H9 (cell line): Measurements from ENCODE around the gene DIPK1C. TPM values are rescaled to one million over a fixed set of nuclear protein-coding genes. Genes with fewer than 3 reads are reported as not detected.

ENCODE experiments used
- DNase-seq: peaks from one replicate; pipeline ENCODE4 v3.0.0-alpha.2; 2017
- H2AFZ ChIP-seq: one replicate; pipeline ENCODE4 v1.6.1; 2013; ENCODE audit warnings: mild to moderate bottlenecking, low read length, control low read depth, moderate library complexity
- H2AK5ac ChIP-seq: 2 replicates; pipeline ENCODE4 v1.6.1; 2013; ENCODE audit warnings: low read length, control low read depth, mixed read lengths; ENCODE audit not compliant: insufficient read length
- H2BK120ac ChIP-seq: one replicate; pipeline ENCODE4 v1.6.1; 2013; ENCODE audit warnings: low read depth, mild to moderate bottlenecking, low read length, control low read depth, inconsistent platforms; ENCODE audit not compliant: poor library complexity, severe bottlenecking
- H2BK12ac ChIP-seq: 2 replicates; pipeline ENCODE4 v1.6.1; 2013; ENCODE audit warnings: low read length, control low read depth, mixed read lengths, low read depth; ENCODE audit not compliant: insufficient read length
- H2BK15ac ChIP-seq: 2 replicates; pipeline ENCODE4 v1.6.1; 2013; ENCODE audit warnings: low read depth, low read length, control low read depth
- H2BK20ac ChIP-seq: one replicate; pipeline ENCODE4 v1.6.1; 2013; ENCODE audit warnings: low read depth, mild to moderate bottlenecking, low read length, control low read depth, inconsistent platforms; ENCODE audit not compliant: poor library complexity, severe bottlenecking
- H2BK5ac ChIP-seq: 2 replicates; pipeline ENCODE4 v1.6.1; 2013; ENCODE audit warnings: low read length, control low read depth, mixed read lengths; ENCODE audit not compliant: insufficient read length
- H3K14ac ChIP-seq: 2 replicates; pipeline ENCODE4 v1.6.1; 2013; ENCODE audit warnings: low read length, control low read depth; ENCODE audit not compliant: insufficient read depth
- H3K18ac ChIP-seq: 2 replicates; pipeline ENCODE4 v1.6.1; 2013; ENCODE audit warnings: low read depth, mild to moderate bottlenecking, mixed read lengths, low read length, control low read depth; ENCODE audit not compliant: insufficient read length
- H3K23ac ChIP-seq: 2 replicates; pipeline ENCODE4 v1.6.1; 2013; ENCODE audit warnings: low read length, control low read depth, mixed read lengths, low read depth; ENCODE audit not compliant: insufficient read length
- H3K23me2 ChIP-seq: 2 replicates; pipeline ENCODE4 v1.6.1; 2013; ENCODE audit warnings: low read depth, mild to moderate bottlenecking, mixed read lengths, low read length, control low read depth; ENCODE audit not compliant: insufficient read length, poor library complexity, severe bottlenecking
- H3K27ac ChIP-seq: 2 replicates; pipeline ENCODE4 v1.5.1; 2013; ENCODE audit warnings: low read length, control low read depth, mixed read lengths, low read depth; ENCODE audit not compliant: insufficient read length
- H3K27me3 ChIP-seq: 2 replicates; pipeline ENCODE4 v1.6.1; 2013; ENCODE audit warnings: low read length, control low read depth, inconsistent platforms; ENCODE audit not compliant: insufficient read depth
- H3K4ac ChIP-seq: 2 replicates; pipeline ENCODE4 v1.6.1; 2013; ENCODE audit warnings: low read depth, mild to moderate bottlenecking, control low read depth, inconsistent platforms, low read length, moderate library complexity
- H3K4me1 ChIP-seq: 2 replicates; pipeline ENCODE4 v1.6.1; 2013; ENCODE audit warnings: low read length, control low read depth, inconsistent platforms; ENCODE audit not compliant: insufficient read depth
- H3K4me2 ChIP-seq: 2 replicates; pipeline ENCODE4 v1.6.1; 2013; ENCODE audit warnings: low read length, control low read depth, mixed read lengths; ENCODE audit not compliant: insufficient read length, insufficient read depth
- H3K56ac ChIP-seq: 2 replicates; pipeline ENCODE4 v1.6.1; 2013; ENCODE audit warnings: low read depth, mild to moderate bottlenecking, mixed read lengths, low read length, control low read depth; ENCODE audit not compliant: insufficient read length
- H3K79me1 ChIP-seq: 2 replicates; pipeline ENCODE4 v1.6.1; 2013; ENCODE audit warnings: low read depth, mild to moderate bottlenecking, moderate library complexity, low read length, control low read depth, inconsistent platforms; ENCODE audit not compliant: insufficient read depth, poor library complexity, severe bottlenecking
- H3K79me2 ChIP-seq: 2 replicates; pipeline ENCODE4 v1.6.1; 2013; ENCODE audit warnings: low read length, control low read depth, inconsistent platforms; ENCODE audit not compliant: insufficient read depth
- H3K9ac ChIP-seq: 2 replicates; pipeline ENCODE4 v1.6.1; 2013; ENCODE audit warnings: low read length, control low read depth, mixed read lengths; ENCODE audit not compliant: insufficient read length; ENCODE audit errors: extremely low read depth
- H3K9me3 ChIP-seq: one replicate; pipeline ENCODE4 v1.6.1; 2013; ENCODE audit warnings: low read depth, low read length, inconsistent platforms; ENCODE audit not compliant: control insufficient read depth
- H3T11ph ChIP-seq: one replicate; pipeline ENCODE4 v1.6.1; 2013; ENCODE audit warnings: mild to moderate bottlenecking, low read length, control low read depth, inconsistent platforms
- H4K20me1 ChIP-seq: one replicate; pipeline ENCODE4 v1.6.1; 2013; ENCODE audit not compliant: control insufficient read depth, insufficient read length, insufficient read depth
- H4K5ac ChIP-seq: 2 replicates; pipeline ENCODE4 v1.6.1; 2013; ENCODE audit warnings: low read depth, mild to moderate bottlenecking, mixed read lengths, low read length, control low read depth; ENCODE audit not compliant: insufficient read length
- H4K8ac ChIP-seq: replicated peaks from 2 replicates; pipeline ENCODE4 v1.6.1; 2013; ENCODE audit warnings: low read length, control low read depth, mixed read lengths, low read depth; ENCODE audit not compliant: insufficient read length
- H4K91ac ChIP-seq: 2 replicates; pipeline ENCODE4 v1.6.1; 2013; ENCODE audit warnings: low read depth, mild to moderate bottlenecking, moderate library complexity, mixed read lengths, low read length, control low read depth; ENCODE audit not compliant: insufficient read length
- H3K27ac Mint-ChIP-seq, 3 experiments: 2 replicates in 2 of 3; 3 replicates in 1 of 3; pipeline ENCODE4 v1.8.0; 2020 to 2021; ENCODE audit warnings: mixed read lengths in 3 of 3, mild to moderate bottlenecking in 1 of 3, moderate library complexity in 1 of 3
- H3K27me3 Mint-ChIP-seq: 2 replicates; pipeline ENCODE4 v1.8.0; 2021; ENCODE audit warnings: low read depth, mild to moderate bottlenecking, moderate library complexity, mixed read lengths
- H3K36me3 Mint-ChIP-seq, 3 experiments: 2 replicates in 2 of 3; 3 replicates in 1 of 3; pipeline ENCODE4 v1.8.0; 2020 to 2021; ENCODE audit warnings: low read depth in 3 of 3, mixed read lengths in 3 of 3; ENCODE audit not compliant: insufficient read depth in 1 of 3
- H3K4me1 Mint-ChIP-seq, 2 experiments: 2 replicates each; pipeline ENCODE4 v1.8.0; 2020; ENCODE audit warnings: mixed read lengths in 2 of 2
- H3K4me3 Mint-ChIP-seq, 2 experiments: 2 replicates in 1 of 2; 3 replicates in 1 of 2; pipeline ENCODE4 v1.8.0; 2020 to 2021; ENCODE audit warnings: mild to moderate bottlenecking in 2 of 2, mixed read lengths in 2 of 2, moderate library complexity in 1 of 2
- H3K9me3 Mint-ChIP-seq, 2 experiments: 2 replicates in 1 of 2; 3 replicates in 1 of 2; pipeline ENCODE4 v1.8.0; 2020; ENCODE audit warnings: mild to moderate bottlenecking in 2 of 2, mixed read lengths in 2 of 2, moderate library complexity in 1 of 2
- WGBS: extraction: QIAGEN DNeasy Blood & Tissue Kit; methylation state at CpG from one replicate; pipeline ENCODE4 v1.1.7; 2013; ENCODE audit warnings: missing lambda C conversion rate, low lambda C conversion rate, mixed read lengths; ENCODE audit not compliant: insufficient read length; ENCODE audit errors: extremely low coverage; 5-methylcytosine and 5-hydroxymethylcytosine counted together
- total RNA-seq: library from RNA; stranded (reverse); gene quantifications from 2 replicates; pipeline ENCODE4 v1.2.1, GENCODE V29; 2021
- TF ChIP-seq, protein P1 (sequence below): fragments of 200-600 bp; sonication (generic); conservative IDR thresholded peaks from 3 replicates; pipeline ENCODE4 v1.8.0; 2021; ENCODE audit warnings: antibody characterized with exemption, mild to moderate bottlenecking

DIPK1C gene
- total RNA-seq, 1 experiment from 2014 or later, result not detected

DNA sequence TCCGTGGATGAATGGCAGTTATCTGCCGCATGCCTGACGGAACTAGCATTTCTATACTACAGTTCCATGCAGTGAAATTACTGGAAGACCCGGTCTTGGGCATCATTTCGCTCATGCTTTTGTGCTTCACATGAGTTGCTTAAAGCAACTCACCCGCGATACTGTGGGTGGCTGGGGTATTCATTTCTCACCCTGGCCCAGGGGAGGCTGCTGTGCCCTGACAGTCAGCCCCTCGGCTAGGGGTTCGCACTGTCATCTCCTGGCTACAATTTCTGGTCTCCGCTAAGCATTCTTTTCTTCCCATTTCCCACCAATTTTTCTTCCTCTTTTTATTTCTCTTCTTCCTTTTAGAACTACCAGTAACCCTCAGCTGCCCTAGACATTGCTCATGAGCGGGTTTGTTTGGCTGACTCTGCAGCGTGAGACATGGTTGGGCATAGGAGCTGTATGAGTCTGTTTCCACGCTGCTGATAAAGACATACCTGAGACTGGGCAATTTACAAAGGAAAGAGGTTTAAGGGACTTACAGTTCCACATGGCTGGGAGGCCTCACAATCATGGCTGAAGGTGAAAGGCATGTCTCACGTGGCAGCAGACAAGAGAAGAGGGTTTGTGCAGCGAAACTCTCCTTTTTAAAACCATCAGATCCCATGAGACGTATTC, 22.5 kb upstream of the DIPK1C start:
- TF ChIP-seq, protein P1, sequence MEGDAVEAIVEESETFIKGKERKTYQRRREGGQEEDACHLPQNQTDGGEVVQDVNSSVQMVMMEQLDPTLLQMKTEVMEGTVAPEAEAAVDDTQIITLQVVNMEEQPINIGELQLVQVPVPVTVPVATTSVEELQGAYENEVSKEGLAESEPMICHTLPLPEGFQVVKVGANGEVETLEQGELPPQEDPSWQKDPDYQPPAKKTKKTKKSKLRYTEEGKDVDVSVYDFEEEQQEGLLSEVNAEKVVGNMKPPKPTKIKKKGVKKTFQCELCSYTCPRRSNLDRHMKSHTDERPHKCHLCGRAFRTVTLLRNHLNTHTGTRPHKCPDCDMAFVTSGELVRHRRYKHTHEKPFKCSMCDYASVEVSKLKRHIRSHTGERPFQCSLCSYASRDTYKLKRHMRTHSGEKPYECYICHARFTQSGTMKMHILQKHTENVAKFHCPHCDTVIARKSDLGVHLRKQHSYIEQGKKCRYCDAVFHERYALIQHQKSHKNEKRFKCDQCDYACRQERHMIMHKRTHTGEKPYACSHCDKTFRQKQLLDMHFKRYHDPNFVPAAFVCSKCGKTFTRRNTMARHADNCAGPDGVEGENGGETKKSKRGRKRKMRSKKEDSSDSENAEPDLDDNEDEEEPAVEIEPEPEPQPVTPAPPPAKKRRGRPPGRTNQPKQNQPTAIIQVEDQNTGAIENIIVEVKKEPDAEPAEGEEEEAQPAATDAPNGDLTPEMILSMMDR, result no peak
- H3K14ac ChIP-seq, result no peak overlapping the region
- H3K27me3 ChIP-seq, result no peaks in the 10 kb centered on the region
- H3T11ph ChIP-seq, result no peak overlapping the region
- DNase-seq, result no peak
- H3K23ac ChIP-seq, result no peak overlapping the region
- no CpG with 5 or more reads among the region's 16 CpGs for WGBS
- H2AK5ac ChIP-seq, result no peak overlapping the region
- H3K4me3 Mint-ChIP-seq, result no peak overlapping the region
- no peaks in the 10 kb centered on the region for H3K4me1 ChIP-seq
- H3K27me3 Mint-ChIP-seq, result peaks cover 4% of the 10 kb centered on the region; the same call in 1 of the 2 replicates
- H4K8ac ChIP-seq, result no peak overlapping the region
- H3K4me2 ChIP-seq, result no peak overlapping the region
- H3K36me3 Mint-ChIP-seq, result no peaks in the 10 kb centered on the region
- H3K27ac ChIP-seq, result no peak overlapping the region
- H2BK12ac ChIP-seq, result no peak overlapping the region
- H2BK20ac ChIP-seq, result no peak overlapping the region
- no peaks in the 10 kb centered on the region for H3K79me2 ChIP-seq
- no peak overlapping the region for H3K18ac ChIP-seq
- no peak overlapping the region for H2BK5ac ChIP-seq
- H2BK15ac ChIP-seq, result no peak overlapping the region
- H3K79me1 ChIP-seq, result no peaks in the 10 kb centered on the region
- no peak overlapping the region for H3K9ac ChIP-seq
- no peaks in the 10 kb centered on the region; a peak in 1 of 5 replicates for H3K9me3 Mint-ChIP-seq
- no peak overlapping the region for H4K91ac ChIP-seq
- peaks cover 3 to 4% of the 10 kb centered on the region in 2 experiments; a peak in 3 of 4 replicates for H3K4me1 Mint-ChIP-seq
- no peaks in the 10 kb centered on the region for H3K23me2 ChIP-seq
- no peaks in the 10 kb centered on the region for H4K20me1 ChIP-seq
- no peaks in the 10 kb centered on the region for H3K9me3 ChIP-seq
- no peak overlapping the region for H2AFZ ChIP-seq
- H2BK120ac ChIP-seq, result no peak overlapping the region
- no peak overlapping the region for H3K56ac ChIP-seq
- H3K27ac Mint-ChIP-seq, result peak overlapping the region in 1 of 3 experiments; percentile 28; a peak in 1 of 7 replicates
- no peak overlapping the region for H4K5ac ChIP-seq
- H3K4ac ChIP-seq, result no peak overlapping the region
